ENCODE results near the gene MEMO1.

DNA sequence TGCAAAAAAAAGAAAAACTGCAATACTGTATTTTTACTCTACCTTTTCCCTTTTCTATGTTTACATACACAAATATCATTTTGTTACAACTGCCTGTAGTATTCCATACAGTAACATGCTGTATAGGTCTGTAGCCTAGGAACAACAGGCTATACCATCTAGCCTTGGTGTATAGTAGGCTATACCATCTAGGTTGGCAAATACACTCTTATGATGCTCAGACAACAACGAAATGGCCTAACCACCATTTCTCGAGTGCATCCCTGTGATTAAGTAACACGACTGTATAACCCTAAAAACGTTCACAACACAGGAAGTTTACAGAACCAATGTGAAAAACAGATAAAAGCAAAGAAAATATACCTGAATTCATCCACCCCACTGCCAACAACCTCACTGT lies 64.0 kb downstream of the MEMO1 start:
- TF ChIP-seq, protein P1, sequence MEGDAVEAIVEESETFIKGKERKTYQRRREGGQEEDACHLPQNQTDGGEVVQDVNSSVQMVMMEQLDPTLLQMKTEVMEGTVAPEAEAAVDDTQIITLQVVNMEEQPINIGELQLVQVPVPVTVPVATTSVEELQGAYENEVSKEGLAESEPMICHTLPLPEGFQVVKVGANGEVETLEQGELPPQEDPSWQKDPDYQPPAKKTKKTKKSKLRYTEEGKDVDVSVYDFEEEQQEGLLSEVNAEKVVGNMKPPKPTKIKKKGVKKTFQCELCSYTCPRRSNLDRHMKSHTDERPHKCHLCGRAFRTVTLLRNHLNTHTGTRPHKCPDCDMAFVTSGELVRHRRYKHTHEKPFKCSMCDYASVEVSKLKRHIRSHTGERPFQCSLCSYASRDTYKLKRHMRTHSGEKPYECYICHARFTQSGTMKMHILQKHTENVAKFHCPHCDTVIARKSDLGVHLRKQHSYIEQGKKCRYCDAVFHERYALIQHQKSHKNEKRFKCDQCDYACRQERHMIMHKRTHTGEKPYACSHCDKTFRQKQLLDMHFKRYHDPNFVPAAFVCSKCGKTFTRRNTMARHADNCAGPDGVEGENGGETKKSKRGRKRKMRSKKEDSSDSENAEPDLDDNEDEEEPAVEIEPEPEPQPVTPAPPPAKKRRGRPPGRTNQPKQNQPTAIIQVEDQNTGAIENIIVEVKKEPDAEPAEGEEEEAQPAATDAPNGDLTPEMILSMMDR (conservative IDR thresholded peaks at IDR 0.05; ENCODE audit: low read depth, low read length), result no peak
- TF ChIP-seq EZH2 (IDR thresholded peaks at IDR 0.05; ENCODE audit: low read length, unreplicated experiment), result no peak

All from PC-3 (cell line).